HCT116 (cell line): ENCODE data around the gene ATG14.

Experiments
- EZH2 ChIP-seq: fragments of 200-600 bp; sonication (generic); IDR thresholded peaks from 2 replicates; pipeline ENCODE4 v1.6.1; 2017; ENCODE audit warnings: antibody characterized with exemption, mixed run types
- EZH2phosphoT487 ChIP-seq: fragments of 200-600 bp; IDR thresholded peaks from 2 replicates; pipeline ENCODE4 v1.6.1; 2018; ENCODE audit warnings: antibody characterized with exemption, borderline replicate concordance
- POLR2A ChIP-seq: IDR thresholded peaks from 2 replicates; pipeline ENCODE4 v1.7.0; 2011; ENCODE audit warnings: borderline replicate concordance; ENCODE audit not compliant: insufficient read depth, insufficient read length; ENCODE audit errors: extremely low read depth
- SIN3A ChIP-seq: IDR thresholded peaks from 2 replicates; pipeline ENCODE4 v1.6.1; 2012; ENCODE audit warnings: low read depth
- SP1 ChIP-seq: IDR thresholded peaks from 2 replicates; pipeline ENCODE4 v1.6.1; 2012; ENCODE audit warnings: low read depth
- ZFX ChIP-seq: fragments of 450-650 bp; IDR thresholded peaks from 2 replicates; pipeline ENCODE4 v1.6.1; 2017
- ZNF274 ChIP-seq: fragments of 200-500 bp; sonication (Bioruptor generic); IDR thresholded peaks from 2 replicates; pipeline ENCODE4 v1.6.1; 2014; ENCODE audit warnings: mild to moderate bottlenecking, low read depth, low read length, inconsistent platforms
- TF ChIP-seq, protein P1 (sequence below), 3 experiments: fragments of 200-600 bp in 1 of 3; sonication (generic) in 1 of 3; IDR thresholded peaks in 2 of 3; conservative IDR thresholded peaks in 1 of 3; 2 replicates each; pipeline ENCODE4 v1.5.1; 2012 to 2017; ENCODE audit warnings: low read depth in 2 of 3, low read length in 2 of 3, antibody characterized with exemption in 1 of 3, borderline replicate concordance in 1 of 3, control low read depth in 1 of 3, mild to moderate bottlenecking in 1 of 3, mixed read lengths in 1 of 3, mixed run types in 1 of 3, moderate library complexity in 1 of 3; ENCODE audit not compliant: insufficient read depth in 1 of 3

DNA sequence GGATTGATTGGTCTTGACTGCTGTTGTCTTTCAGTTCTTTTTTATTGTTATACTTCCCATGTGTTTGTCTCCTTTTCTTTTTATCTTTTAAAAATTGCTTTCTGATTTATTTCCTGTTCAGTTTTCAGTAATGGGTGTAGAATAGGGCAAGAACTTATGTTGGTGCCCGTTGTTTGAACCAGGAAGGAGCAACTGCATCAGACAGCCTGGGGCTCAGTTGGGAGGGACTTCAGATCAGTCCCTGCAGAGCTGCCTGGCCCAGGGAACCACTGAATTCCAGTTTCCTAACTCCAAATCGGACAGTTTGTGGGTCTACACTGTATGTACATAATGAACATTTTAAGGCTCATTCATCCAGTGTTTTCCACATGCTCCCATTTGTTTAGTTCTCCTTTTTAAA, 75.5 kb downstream of the ATG14 start:
- TF ChIP-seq, protein P1, sequence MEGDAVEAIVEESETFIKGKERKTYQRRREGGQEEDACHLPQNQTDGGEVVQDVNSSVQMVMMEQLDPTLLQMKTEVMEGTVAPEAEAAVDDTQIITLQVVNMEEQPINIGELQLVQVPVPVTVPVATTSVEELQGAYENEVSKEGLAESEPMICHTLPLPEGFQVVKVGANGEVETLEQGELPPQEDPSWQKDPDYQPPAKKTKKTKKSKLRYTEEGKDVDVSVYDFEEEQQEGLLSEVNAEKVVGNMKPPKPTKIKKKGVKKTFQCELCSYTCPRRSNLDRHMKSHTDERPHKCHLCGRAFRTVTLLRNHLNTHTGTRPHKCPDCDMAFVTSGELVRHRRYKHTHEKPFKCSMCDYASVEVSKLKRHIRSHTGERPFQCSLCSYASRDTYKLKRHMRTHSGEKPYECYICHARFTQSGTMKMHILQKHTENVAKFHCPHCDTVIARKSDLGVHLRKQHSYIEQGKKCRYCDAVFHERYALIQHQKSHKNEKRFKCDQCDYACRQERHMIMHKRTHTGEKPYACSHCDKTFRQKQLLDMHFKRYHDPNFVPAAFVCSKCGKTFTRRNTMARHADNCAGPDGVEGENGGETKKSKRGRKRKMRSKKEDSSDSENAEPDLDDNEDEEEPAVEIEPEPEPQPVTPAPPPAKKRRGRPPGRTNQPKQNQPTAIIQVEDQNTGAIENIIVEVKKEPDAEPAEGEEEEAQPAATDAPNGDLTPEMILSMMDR (IDR thresholded peaks at IDR 0.05 in 2 of 3, conservative IDR thresholded peaks at IDR 0.05 in 1 of 3; ENCODE audit: borderline replicate concordance in 1 of 3, insufficient read depth in 1 of 3, low read depth in 2 of 3, low read length in 2 of 3) = no peak
- no peak for TF ChIP-seq SIN3A
- TF ChIP-seq EZH2 = no peak
- no peak for TF ChIP-seq POLR2A
- no peak; the same call in 1 of the 2 replicates for TF ChIP-seq SP1
- TF ChIP-seq ZNF274 = no peak
- TF ChIP-seq ZFX = no peak
- no peak for TF ChIP-seq EZH2phosphoT487
